ENCODE results near the gene TRH. TPM values are rescaled to one million over a fixed set of nuclear protein-coding genes. Genes with fewer than 3 reads are reported as not detected.

TRH gene, protein sequence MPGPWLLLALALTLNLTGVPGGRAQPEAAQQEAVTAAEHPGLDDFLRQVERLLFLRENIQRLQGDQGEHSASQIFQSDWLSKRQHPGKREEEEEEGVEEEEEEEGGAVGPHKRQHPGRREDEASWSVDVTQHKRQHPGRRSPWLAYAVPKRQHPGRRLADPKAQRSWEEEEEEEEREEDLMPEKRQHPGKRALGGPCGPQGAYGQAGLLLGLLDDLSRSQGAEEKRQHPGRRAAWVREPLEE
- under 1 TPM; 0.22 to 0.29 TPM for total RNA-seq
- polyA plus RNA-seq (2013, experiment 1 of 2) = 2.7 TPM
- 2.5 TPM for polyA plus RNA-seq (2013, experiment 2 of 2)
- long read RNA-seq, experiment 1 = 0 reads
- long read RNA-seq, experiment 2 = 0 reads
- long read RNA-seq, experiment 3, partial matches to known transcripts = 0 of 4 reads
- long read RNA-seq, experiment 3, other reads (novel, unspliced or antisense) = 0 of 4 reads
- long read RNA-seq, experiment 4, partial matches to known transcripts = 1 of 1 reads
- long read RNA-seq, experiment 4, other reads (novel, unspliced or antisense) = 0 of 1 reads

GRCh38 chr3:129974564-129974832 is at the start of gene TRH:
Gene TRH (plus strand): TSS chr3:129974720. CDS start chr3:129975817, 1,097 bp downstream.
- TF ChIP-seq, protein P1, sequence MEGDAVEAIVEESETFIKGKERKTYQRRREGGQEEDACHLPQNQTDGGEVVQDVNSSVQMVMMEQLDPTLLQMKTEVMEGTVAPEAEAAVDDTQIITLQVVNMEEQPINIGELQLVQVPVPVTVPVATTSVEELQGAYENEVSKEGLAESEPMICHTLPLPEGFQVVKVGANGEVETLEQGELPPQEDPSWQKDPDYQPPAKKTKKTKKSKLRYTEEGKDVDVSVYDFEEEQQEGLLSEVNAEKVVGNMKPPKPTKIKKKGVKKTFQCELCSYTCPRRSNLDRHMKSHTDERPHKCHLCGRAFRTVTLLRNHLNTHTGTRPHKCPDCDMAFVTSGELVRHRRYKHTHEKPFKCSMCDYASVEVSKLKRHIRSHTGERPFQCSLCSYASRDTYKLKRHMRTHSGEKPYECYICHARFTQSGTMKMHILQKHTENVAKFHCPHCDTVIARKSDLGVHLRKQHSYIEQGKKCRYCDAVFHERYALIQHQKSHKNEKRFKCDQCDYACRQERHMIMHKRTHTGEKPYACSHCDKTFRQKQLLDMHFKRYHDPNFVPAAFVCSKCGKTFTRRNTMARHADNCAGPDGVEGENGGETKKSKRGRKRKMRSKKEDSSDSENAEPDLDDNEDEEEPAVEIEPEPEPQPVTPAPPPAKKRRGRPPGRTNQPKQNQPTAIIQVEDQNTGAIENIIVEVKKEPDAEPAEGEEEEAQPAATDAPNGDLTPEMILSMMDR (conservative IDR thresholded peaks at IDR 0.05) = no peak
- Histone ChIP-seq H3K4me3 (ENCODE audit: low read length) (peak within 1 kb of the TSS; percentile 69), H3K36me3 (ENCODE audit: control insufficient read depth, insufficient read depth, low read length) (no peaks in the 10 kb centered on the region), H3K27me3 (ENCODE audit: control insufficient read depth, insufficient read depth, low read length, poor library complexity, severe bottlenecking) (peaks cover 97% of the 10 kb centered on the region), H3K9ac (ENCODE audit: extremely low read depth, low read length, poor library complexity, severe bottlenecking) (no peak within 1 kb of the TSS), H3K27ac (ENCODE audit: low read depth, low read length) (no peak within 1 kb of the TSS), H3K4me1 (ENCODE audit: control insufficient read depth, insufficient read depth, low read length) (no peaks in the 10 kb centered on the region), H3K9me3 (ENCODE audit: control insufficient read depth, low read length) (no peaks in the 10 kb centered on the region)
- WGBS, 2 experiments (ENCODE audit: insufficient coverage in 1 of 2, insufficient read length in 1 of 2) = 1 to 3% methylated on average over 18 to 30 of the region's 30 CpGs
- H3K9me3 Mint-ChIP-seq = no peaks in the 10 kb centered on the region
- DNase-seq = peak; percentile 75
- peaks cover 2% of the 10 kb centered on the region for H3K36me3 Mint-ChIP-seq (ENCODE audit: low read depth)
- H3K4me1 Mint-ChIP-seq = peaks cover 12% of the 10 kb centered on the region
- peaks cover 99% of the 10 kb centered on the region for H3K27me3 Mint-ChIP-seq (ENCODE audit: insufficient read depth)
- peak within 1 kb of the TSS; percentile 47 for H3K4me3 Mint-ChIP-seq
- no peak within 1 kb of the TSS for H3K27ac Mint-ChIP-seq

GRCh38 chr3:129927072-129927471 is 47.4 kb upstream of the TRH start:
- Histone ChIP-seq H3K4me1 (ENCODE audit: control insufficient read depth, insufficient read depth, low read length) (no peaks in the 10 kb centered on the region), H3K27ac (ENCODE audit: low read depth, low read length) (no peak overlapping the region), H3K9ac (ENCODE audit: extremely low read depth, low read length, poor library complexity, severe bottlenecking) (no peak overlapping the region), H3K36me3 (ENCODE audit: control insufficient read depth, insufficient read depth, low read length) (no peaks in the 10 kb centered on the region), H3K27me3 (ENCODE audit: control insufficient read depth, insufficient read depth, low read length, poor library complexity, severe bottlenecking) (no peaks in the 10 kb centered on the region), H3K9me3 (ENCODE audit: control insufficient read depth, low read length) (peaks cover 31% of the 10 kb centered on the region), H3K4me3 (ENCODE audit: low read length) (no peak overlapping the region)
- WGBS, 2 experiments (ENCODE audit: insufficient coverage in 1 of 2, insufficient read length in 1 of 2) = 90 to 92% methylated on average over 4 to 5 of the region's 5 CpGs
- DNase-seq = no peak
- Mint-ChIP-seq H3K27ac (no peak overlapping the region), H3K9me3 (peaks cover 32% of the 10 kb centered on the region), H3K27me3 (ENCODE audit: insufficient read depth) (no peaks in the 10 kb centered on the region), H3K4me3 (no peak overlapping the region), H3K4me1 (no peaks in the 10 kb centered on the region), H3K36me3 (ENCODE audit: low read depth) (no peaks in the 10 kb centered on the region)
- TF ChIP-seq, protein P1 (conservative IDR thresholded peaks at IDR 0.05) = no peak

- no peak overlapping the region for H3K27ac Mint-ChIP-seq
- peaks cover 5% of the 10 kb centered on the region for H3K27me3 Mint-ChIP-seq (ENCODE audit: insufficient read depth)
Measured at GRCh38 chr3:129929383-129929782, 45.1 kb upstream of the TRH start.

More at GRCh38 chr3:129929383-129929782, 45.1 kb upstream of the TRH start:
- Histone ChIP-seq H3K9ac (ENCODE audit: extremely low read depth, low read length, poor library complexity, severe bottlenecking) (no peak overlapping the region), H3K4me1 (ENCODE audit: control insufficient read depth, insufficient read depth, low read length) (no peaks in the 10 kb centered on the region), H3K4me3 (ENCODE audit: low read length) (no peak overlapping the region), H3K27me3 (ENCODE audit: control insufficient read depth, insufficient read depth, low read length, poor library complexity, severe bottlenecking) (no peaks in the 10 kb centered on the region), H3K27ac (ENCODE audit: low read depth, low read length) (no peak overlapping the region), H3K36me3 (ENCODE audit: control insufficient read depth, insufficient read depth, low read length) (no peaks in the 10 kb centered on the region), H3K9me3 (ENCODE audit: control insufficient read depth, low read length) (peaks cover 31% of the 10 kb centered on the region)
- H3K4me1 Mint-ChIP-seq = peaks cover under 1% of the 10 kb centered on the region
- no peak overlapping the region for H3K4me3 Mint-ChIP-seq
- WGBS, 2 experiments (ENCODE audit: insufficient coverage in 1 of 2, insufficient read length in 1 of 2) = 84% methylated on average over 1 of the region's 1 CpG; no CpG with 5 or more reads in 1 of the 2 experiments
- TF ChIP-seq, protein P1 (conservative IDR thresholded peaks at IDR 0.05) = no peak
- no peak for DNase-seq
- H3K9me3 Mint-ChIP-seq = peaks cover 32% of the 10 kb centered on the region
- no peaks in the 10 kb centered on the region for H3K36me3 Mint-ChIP-seq (ENCODE audit: low read depth)
